IMR-90 (cell line): ENCODE measurements around the gene PRRC1.

Experiments
- CEBPB ChIP-seq: IDR thresholded peaks from 2 replicates; pipeline ENCODE4 v1.6.1; 2012; ENCODE audit warnings: low read depth, low read length, improper control_type of control experiment
- CHD1 ChIP-seq: IDR thresholded peaks from 2 replicates; pipeline ENCODE4 v1.6.1; 2012; ENCODE audit warnings: low read depth, low read length, improper control_type of control experiment
- MXI1 ChIP-seq: IDR thresholded peaks from 2 replicates; pipeline ENCODE4 v1.6.1; 2012; ENCODE audit warnings: low read depth, mild to moderate bottlenecking, low read length, moderate library complexity, borderline replicate concordance
- NFE2L2 ChIP-seq: fragments of 150-350 bp; IDR thresholded peaks from 2 replicates; pipeline ENCODE4 v1.6.1; 2016; ENCODE audit warnings: low read depth, mild to moderate bottlenecking, low read length
- POLR2A ChIP-seq: IDR thresholded peaks from 2 replicates; pipeline ENCODE4 v1.6.1; 2012; ENCODE audit warnings: mild to moderate bottlenecking, low read depth, low read length
- RAD21 ChIP-seq: IDR thresholded peaks from 2 replicates; pipeline ENCODE4 v1.6.1; 2012; ENCODE audit warnings: low read length, improper control_type of control experiment
- TF ChIP-seq, protein P1 (sequence below): conservative IDR thresholded peaks from 2 replicates; pipeline ENCODE4 v1.5.1; 2012; ENCODE audit warnings: mild to moderate bottlenecking, low read depth, low read length, improper control_type of control experiment

DNA sequence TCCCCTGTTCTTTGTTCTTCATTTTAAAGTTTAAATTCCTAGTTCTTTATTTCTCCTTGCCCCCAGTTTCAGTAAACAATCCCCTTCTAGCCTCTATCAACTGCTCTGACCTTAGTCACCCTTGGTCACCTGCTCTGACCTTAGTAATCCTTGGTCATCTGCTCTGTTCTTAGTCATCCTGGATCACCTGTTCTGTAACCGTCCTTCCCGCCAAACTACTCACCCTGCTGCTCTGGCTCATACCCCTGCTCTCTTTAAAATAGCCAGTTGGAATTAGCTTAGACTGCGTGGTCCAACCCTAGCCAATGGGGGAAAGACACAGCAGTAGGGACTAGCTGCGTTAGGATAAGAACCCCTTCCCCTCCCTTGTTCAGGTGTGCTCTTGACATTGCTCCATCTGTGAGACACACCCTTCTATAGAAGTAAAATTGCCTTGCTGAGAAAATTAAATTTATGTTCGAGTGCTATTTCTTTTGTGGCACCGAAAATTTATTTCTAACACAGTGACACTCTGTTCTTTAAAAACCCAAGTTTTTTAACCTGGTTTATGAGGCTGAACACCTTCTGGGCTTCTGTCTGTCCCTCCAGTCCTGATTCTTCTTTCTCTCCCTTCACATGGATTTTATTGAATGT, 3.8 kb downstream of the PRRC1 start:
- no peak for TF ChIP-seq POLR2A
- TF ChIP-seq, protein P1, sequence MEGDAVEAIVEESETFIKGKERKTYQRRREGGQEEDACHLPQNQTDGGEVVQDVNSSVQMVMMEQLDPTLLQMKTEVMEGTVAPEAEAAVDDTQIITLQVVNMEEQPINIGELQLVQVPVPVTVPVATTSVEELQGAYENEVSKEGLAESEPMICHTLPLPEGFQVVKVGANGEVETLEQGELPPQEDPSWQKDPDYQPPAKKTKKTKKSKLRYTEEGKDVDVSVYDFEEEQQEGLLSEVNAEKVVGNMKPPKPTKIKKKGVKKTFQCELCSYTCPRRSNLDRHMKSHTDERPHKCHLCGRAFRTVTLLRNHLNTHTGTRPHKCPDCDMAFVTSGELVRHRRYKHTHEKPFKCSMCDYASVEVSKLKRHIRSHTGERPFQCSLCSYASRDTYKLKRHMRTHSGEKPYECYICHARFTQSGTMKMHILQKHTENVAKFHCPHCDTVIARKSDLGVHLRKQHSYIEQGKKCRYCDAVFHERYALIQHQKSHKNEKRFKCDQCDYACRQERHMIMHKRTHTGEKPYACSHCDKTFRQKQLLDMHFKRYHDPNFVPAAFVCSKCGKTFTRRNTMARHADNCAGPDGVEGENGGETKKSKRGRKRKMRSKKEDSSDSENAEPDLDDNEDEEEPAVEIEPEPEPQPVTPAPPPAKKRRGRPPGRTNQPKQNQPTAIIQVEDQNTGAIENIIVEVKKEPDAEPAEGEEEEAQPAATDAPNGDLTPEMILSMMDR: no peak
- TF ChIP-seq CEBPB: no peak
- no peak for TF ChIP-seq CHD1
- no peak for TF ChIP-seq NFE2L2
- no peak for TF ChIP-seq MXI1
- no peak for TF ChIP-seq RAD21
